Mesendoderm (in vitro differentiated cells): ENCODE measurements around the gene VPS13A.
A peak's percentile ranks its signal among the peaks of the same experiment; 100 is the strongest.
"Not testable (repeated sequence)": the region's sequence is repeated elsewhere in the genome, so short reads cannot be mapped to it uniquely, and the experiment has no call there.

Source experiments
- DNase-seq: peaks from one replicate; pipeline ENCODE4 v3.0.0; 2013
- H2AK5ac ChIP-seq: 2 replicates; pipeline ENCODE4 v1.6.1; 2013; ENCODE audit warnings: low read length, inconsistent platforms
- H2BK120ac ChIP-seq: 2 replicates; pipeline ENCODE4 v1.6.1; 2013; ENCODE audit warnings: low read depth, mild to moderate bottlenecking, low read length, moderate library complexity, mixed read lengths
- H2BK15ac ChIP-seq: replicated peaks from 2 replicates; pipeline ENCODE4 v1.6.1; 2013; ENCODE audit warnings: low read depth, mild to moderate bottlenecking, moderate library complexity
- H2BK5ac ChIP-seq: 2 replicates; pipeline ENCODE4 v1.6.1; 2013; ENCODE audit warnings: low read length, inconsistent platforms
- H3K18ac ChIP-seq: 2 replicates; pipeline ENCODE4 v1.6.1; 2013; ENCODE audit warnings: mild to moderate bottlenecking, low read length, mixed read lengths
- H3K23ac ChIP-seq: one replicate; pipeline ENCODE4 v1.6.1; 2013; ENCODE audit warnings: low read length
- H3K27ac ChIP-seq: 2 replicates; pipeline ENCODE4 v1.5.1; 2013; ENCODE audit warnings: low read depth, mild to moderate bottlenecking, inconsistent platforms, low read length, moderate library complexity
- H3K27me3 ChIP-seq: 2 replicates; pipeline ENCODE4 v1.6.1; 2013; ENCODE audit warnings: low read length, control low read depth, mild to moderate bottlenecking, inconsistent platforms; ENCODE audit not compliant: insufficient read depth, poor library complexity
- H3K36me3 ChIP-seq: 2 replicates; pipeline ENCODE4 v1.6.1; 2013; ENCODE audit warnings: low read length, inconsistent platforms; ENCODE audit not compliant: control insufficient read depth, insufficient read depth
- H3K4ac ChIP-seq: one replicate; pipeline ENCODE4 v1.6.1; 2013; ENCODE audit warnings: low read depth, mild to moderate bottlenecking, low read length, moderate library complexity
- H3K4me1 ChIP-seq: 2 replicates; pipeline ENCODE4 v1.6.1; 2013; ENCODE audit warnings: low read depth, low read length, inconsistent platforms; ENCODE audit not compliant: control insufficient read depth
- H3K4me2 ChIP-seq: 2 replicates; pipeline ENCODE4 v1.6.1; 2013; ENCODE audit warnings: low read length
- H3K4me3 ChIP-seq: 2 replicates; pipeline ENCODE4 v1.5.1; 2013; ENCODE audit warnings: mild to moderate bottlenecking, low read length
- H3K56ac ChIP-seq: one replicate; pipeline ENCODE4 v1.6.1; 2013; ENCODE audit warnings: low read length
- H3K79me1 ChIP-seq: 2 replicates; pipeline ENCODE4 v1.6.1; 2013; ENCODE audit warnings: low read length, inconsistent platforms
- H3K79me2 ChIP-seq: 2 replicates; pipeline ENCODE4 v1.6.1; 2013; ENCODE audit warnings: mild to moderate bottlenecking, low read length; ENCODE audit not compliant: control insufficient read depth, insufficient read depth
- H3K9ac ChIP-seq: 2 replicates; pipeline ENCODE4 v1.6.1; 2013; ENCODE audit warnings: low read length, inconsistent platforms
- H4K5ac ChIP-seq: one replicate; pipeline ENCODE4 v1.6.1; 2013; ENCODE audit warnings: low read length
- H4K8ac ChIP-seq: one replicate; pipeline ENCODE4 v1.6.1; 2013; ENCODE audit warnings: low read depth, mild to moderate bottlenecking, control low read depth, low read length, moderate library complexity
- WGBS: extraction: QIAGEN DNeasy Blood & Tissue Kit; methylation state at CpG from one replicate; pipeline ENCODE4 v1.1.7; 2013; ENCODE audit warnings: low lambda C conversion rate, missing lambda C conversion rate; ENCODE audit not compliant: insufficient coverage; ENCODE audit errors: extremely low coverage; 5-methylcytosine and 5-hydroxymethylcytosine counted together

The VPS13A gene

GRCh38 chr9:77435688-77436087 is 258.4 kb downstream of the VPS13A start:
- no peaks in the 10 kb centered on the region for H3K79me2 ChIP-seq
- H3K23ac ChIP-seq = no peak overlapping the region
- no peak overlapping the region for H2BK15ac ChIP-seq
- H3K36me3 ChIP-seq = no peaks in the 10 kb centered on the region
- H4K8ac ChIP-seq = no peak overlapping the region
- DNase-seq = peak; percentile 66
- no peak overlapping the region for H2BK5ac ChIP-seq
- H3K4me3 ChIP-seq = no peak overlapping the region
- H4K5ac ChIP-seq = no peak overlapping the region
- no peak overlapping the region for H3K9ac ChIP-seq
- no peak overlapping the region for H3K18ac ChIP-seq
- H3K4me1 ChIP-seq = no peaks in the 10 kb centered on the region
- WGBS = no CpG with 5 or more reads among the region's 3 CpGs
- no peaks in the 10 kb centered on the region for H3K79me1 ChIP-seq
- H2AK5ac ChIP-seq = no peak overlapping the region
- H2BK120ac ChIP-seq = no peak overlapping the region
- H3K56ac ChIP-seq = no peak overlapping the region
- H3K4me2 ChIP-seq = no peak overlapping the region
- H3K27me3 ChIP-seq = no peaks in the 10 kb centered on the region
- no peak overlapping the region for H3K27ac ChIP-seq
- no peak overlapping the region for H3K4ac ChIP-seq

GRCh38 chr9:77438653-77439052 is 261.3 kb downstream of the VPS13A start:
- Histone ChIP-seq H3K27ac (no peak overlapping the region), H3K23ac (no peak overlapping the region), H3K9ac (no peak overlapping the region), H3K4me3 (no peak overlapping the region), H2BK15ac (no peak overlapping the region), H3K18ac (no peak overlapping the region), H2AK5ac (no peak overlapping the region), H3K56ac (no peak overlapping the region), H2BK5ac (no peak overlapping the region), H4K8ac (no peak overlapping the region), H3K79me2 (no peaks in the 10 kb centered on the region), H3K4me1 (no peaks in the 10 kb centered on the region), H3K4ac (no peak overlapping the region), H3K36me3 (no peaks in the 10 kb centered on the region), H2BK120ac (no peak overlapping the region), H3K79me1 (no peaks in the 10 kb centered on the region), H4K5ac (no peak overlapping the region), H3K27me3 (no peaks in the 10 kb centered on the region), H3K4me2 (no peak overlapping the region)
- no peak for DNase-seq
- no CpG with 5 or more reads among the region's 3 CpGs for WGBS

GRCh38 chr9:77440057-77440456 is 262.7 kb downstream of the VPS13A start:
- Histone ChIP-seq H3K4me2 (no peak overlapping the region), H3K23ac (no peak overlapping the region), H3K9ac (no peak overlapping the region), H2BK15ac (no peak overlapping the region), H3K36me3 (no peaks in the 10 kb centered on the region), H2BK5ac (no peak overlapping the region), H4K5ac (no peak overlapping the region), H3K4ac (no peak overlapping the region), H3K79me2 (no peaks in the 10 kb centered on the region), H3K79me1 (no peaks in the 10 kb centered on the region), H3K27me3 (no peaks in the 10 kb centered on the region), H2BK120ac (no peak overlapping the region), H3K4me3 (no peak overlapping the region), H3K56ac (peak overlapping the region; percentile 27), H3K27ac (peak overlapping the region; percentile 9), H4K8ac (no peak overlapping the region), H2AK5ac (no peak overlapping the region), H3K18ac (no peak overlapping the region), H3K4me1 (no peaks in the 10 kb centered on the region)
- WGBS = no CpG with 5 or more reads among the region's 10 CpGs
- peak; percentile 67 for DNase-seq

- H4K8ac ChIP-seq, H3K9ac ChIP-seq, H3K18ac ChIP-seq, H4K5ac ChIP-seq, H2BK5ac ChIP-seq, H3K4me2 ChIP-seq, H3K4me3 ChIP-seq, H2AK5ac ChIP-seq, H3K4ac ChIP-seq, H3K79me2 ChIP-seq, H3K56ac ChIP-seq, H3K27me3 ChIP-seq, H3K36me3 ChIP-seq, H3K23ac ChIP-seq, H3K4me1 ChIP-seq, H2BK15ac ChIP-seq, H3K27ac ChIP-seq, H3K79me1 ChIP-seq, H2BK120ac ChIP-seq: not testable (repeated sequence)
- WGBS = no CpG with 5 or more reads among the region's 7 CpGs
- peak; percentile 62 for DNase-seq
Measured at GRCh38 chr9:77441124-77441523, 263.8 kb downstream of the VPS13A start.

GRCh38 chr9:77442436-77442835 is 265.1 kb downstream of the VPS13A start:
- Histone ChIP-seq H3K27ac (no peak overlapping the region), H3K4me3 (no peak overlapping the region), H3K79me1 (no peaks in the 10 kb centered on the region), H2AK5ac (no peak overlapping the region), H4K8ac (no peak overlapping the region), H3K36me3 (no peaks in the 10 kb centered on the region), H3K23ac (no peak overlapping the region), H2BK120ac (no peak overlapping the region), H3K27me3 (no peaks in the 10 kb centered on the region), H3K9ac (no peak overlapping the region), H4K5ac (no peak overlapping the region), H3K18ac (no peak overlapping the region), H2BK5ac (no peak overlapping the region), H3K56ac (no peak overlapping the region), H3K4me1 (no peaks in the 10 kb centered on the region), H3K4me2 (no peak overlapping the region), H3K79me2 (no peaks in the 10 kb centered on the region), H2BK15ac (no peak overlapping the region), H3K4ac (no peak overlapping the region)
- WGBS = no CpG with 5 or more reads among the region's 1 CpG
- no peak for DNase-seq

GRCh38 chr9:77447646-77448045 is 270.3 kb downstream of the VPS13A start:
- H3K23ac ChIP-seq = no peak overlapping the region
- no peak overlapping the region for H3K4ac ChIP-seq
- no peak overlapping the region for H3K56ac ChIP-seq
- no peaks in the 10 kb centered on the region for H3K79me2 ChIP-seq
- H2BK5ac ChIP-seq = no peak overlapping the region
- H2BK120ac ChIP-seq = no peak overlapping the region
- no peaks in the 10 kb centered on the region for H3K4me1 ChIP-seq
- H3K4me3 ChIP-seq = no peak overlapping the region
- H3K79me1 ChIP-seq = no peaks in the 10 kb centered on the region
- no peak overlapping the region for H2AK5ac ChIP-seq
- no peak overlapping the region for H3K27ac ChIP-seq
- no peak overlapping the region for H4K8ac ChIP-seq
- no CpG with 5 or more reads among the region's 1 CpG for WGBS
- no peak for DNase-seq
- no peaks in the 10 kb centered on the region for H3K36me3 ChIP-seq
- H3K27me3 ChIP-seq = no peaks in the 10 kb centered on the region
- H2BK15ac ChIP-seq = no peak overlapping the region
- H3K9ac ChIP-seq = no peak overlapping the region
- H3K4me2 ChIP-seq = no peak overlapping the region
- no peak overlapping the region for H4K5ac ChIP-seq
- H3K18ac ChIP-seq = no peak overlapping the region
